GM19395 (cell line): ENCODE results near the gene GPR152.
"Not testable (repeated sequence)": the region's sequence is repeated elsewhere in the genome, so short reads cannot be mapped to it uniquely, and the experiment has no call there.

ENCODE experiments used
- ATAC-seq: cut with Tn5 transposase; IDR thresholded peaks from one replicate; pipeline ENCODE4 v1.9.1; 2021; ENCODE audit warnings: mild to moderate bottlenecking, moderate library complexity; ENCODE audit not compliant: unreplicated experiment

Gene GPR152

DNA sequence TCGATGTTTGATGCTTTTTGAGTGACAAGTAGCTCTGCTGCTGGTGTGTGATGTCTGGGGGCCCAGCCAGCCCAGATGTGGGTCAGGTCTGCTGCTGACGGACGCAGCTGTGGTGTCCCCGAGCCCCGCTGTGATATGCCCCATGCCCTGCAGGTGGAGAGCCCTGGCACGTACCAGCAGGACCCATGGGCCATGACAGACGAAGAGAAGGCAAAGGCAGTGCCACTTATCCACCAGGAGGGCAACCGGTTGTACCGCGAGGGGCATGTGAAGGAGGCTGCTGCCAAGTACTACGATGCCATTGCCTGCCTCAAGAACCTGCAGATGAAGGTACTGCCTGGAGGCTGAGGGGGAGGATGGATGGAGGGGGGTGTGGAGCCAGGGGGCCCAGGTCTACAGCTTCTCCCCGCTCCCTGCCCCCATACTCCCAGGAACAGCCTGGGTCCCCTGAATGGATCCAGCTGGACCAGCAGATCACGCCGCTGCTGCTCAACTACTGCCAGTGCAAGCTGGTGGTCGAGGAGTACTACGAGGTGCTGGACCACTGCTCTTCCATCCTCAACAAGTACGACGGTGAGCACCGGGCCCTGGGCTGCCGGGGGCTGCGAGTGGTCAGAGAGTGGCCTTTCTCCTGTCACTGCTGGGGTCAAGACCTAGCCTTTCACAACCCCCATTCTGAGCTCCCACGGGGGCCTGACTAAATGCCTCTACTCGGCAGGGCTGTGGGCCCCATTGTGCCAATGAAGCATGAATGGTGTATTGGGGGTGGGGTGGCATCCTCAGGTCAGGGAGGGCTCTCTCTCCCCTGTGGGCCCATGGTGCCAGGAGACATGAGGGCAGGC is 37.6 kb upstream of the GPR152 start:
- no peak for ATAC-seq

DNA sequence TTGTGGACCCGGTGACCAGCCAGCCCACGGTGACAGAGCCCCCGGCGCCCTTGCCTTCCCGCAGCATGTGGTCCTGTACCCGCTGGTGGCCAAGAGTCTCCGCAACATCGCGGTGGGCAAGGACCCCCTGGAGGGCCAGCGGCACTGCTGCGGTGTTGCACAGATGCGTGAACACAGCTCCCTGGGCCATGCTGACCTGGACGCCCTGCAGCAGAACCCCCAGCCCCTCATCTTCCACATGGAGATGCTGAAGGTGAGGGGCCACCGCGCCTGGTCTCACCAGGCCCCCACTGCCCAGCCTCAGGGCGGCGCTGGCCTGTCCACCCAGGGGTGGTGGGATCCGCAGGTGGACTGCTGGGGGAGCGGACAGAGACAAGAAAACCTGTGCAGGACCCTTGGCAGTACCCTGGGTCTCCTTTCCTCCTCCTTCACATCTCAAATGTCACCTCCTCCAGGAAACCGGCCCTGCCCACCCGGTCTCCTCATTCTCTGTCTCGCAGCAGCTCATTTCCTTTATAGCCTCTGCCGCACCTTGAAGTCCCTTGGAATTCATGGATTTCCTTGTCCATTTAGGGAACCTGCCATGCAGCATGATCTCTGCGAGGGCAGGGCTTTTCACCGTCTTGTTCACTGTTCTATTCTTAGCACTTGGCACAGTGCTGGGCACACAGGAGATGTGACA is 36.8 kb upstream of the GPR152 start:
- ATAC-seq, result no peak

- ATAC-seq, result no peak
Measured at GRCh38 chr11:67486481-67487195, 34.1 kb upstream of the GPR152 start.

DNA sequence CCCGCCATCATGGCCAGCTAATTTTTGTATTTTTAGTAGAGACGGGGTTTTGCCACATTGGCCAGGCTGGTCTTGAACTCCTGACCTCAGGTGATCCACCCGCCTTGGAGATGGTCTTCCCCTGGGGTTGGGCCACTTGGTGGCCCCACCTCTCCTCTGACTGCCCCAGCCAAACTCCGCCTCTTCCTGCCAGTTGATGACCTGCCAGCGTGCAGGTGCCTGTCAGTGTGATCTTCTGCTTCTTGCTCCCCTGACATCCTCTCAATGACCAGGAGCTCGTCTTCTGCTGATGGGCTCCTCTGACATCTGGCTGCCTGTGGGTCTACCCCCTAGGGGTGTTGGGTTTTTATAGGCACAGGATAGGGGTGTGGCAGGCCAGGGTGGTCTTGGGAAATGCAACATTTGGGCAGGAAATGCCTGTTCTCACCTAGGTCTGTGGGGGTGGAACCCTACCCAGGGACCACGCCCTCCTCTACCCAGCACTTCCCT is 33.4 kb upstream of the GPR152 start:
- not testable (repeated sequence) for ATAC-seq

DNA sequence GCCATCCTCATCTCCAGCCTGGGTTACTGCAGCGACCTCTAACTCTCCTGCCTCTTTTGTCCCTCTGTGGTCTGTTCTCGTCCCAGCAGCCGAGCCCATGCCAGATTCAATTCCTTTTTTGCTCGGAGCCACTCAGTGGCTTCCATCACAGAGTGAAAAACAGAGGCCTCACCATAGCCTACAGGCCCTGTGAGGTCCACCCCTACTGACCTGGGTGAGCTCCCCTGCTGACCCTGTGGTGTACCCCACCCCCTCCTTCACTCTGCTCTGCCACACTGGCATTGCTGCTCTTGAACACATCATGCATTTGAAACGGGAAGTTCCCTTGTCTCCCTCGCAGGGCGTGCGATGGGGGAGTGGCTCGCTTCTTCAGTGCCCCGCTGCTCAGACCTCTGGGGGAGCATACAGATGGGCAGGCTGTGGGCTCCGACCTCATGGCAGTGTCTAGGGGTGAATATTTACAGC is 32.4 kb upstream of the GPR152 start:
- ATAC-seq, result no peak

GRCh38 chr11:67483831-67484665 is 31.5 kb upstream of the GPR152 start:
- no peak for ATAC-seq

- ATAC-seq, result peak; percentile 72
Measured at GRCh38 chr11:67482827-67483798, 30.6 kb upstream of the GPR152 start, which contains the start of gene AIP. Gene AIP (plus strand): TSS chr11:67483026. CDS start chr11:67483159, 133 bp downstream.

DNA sequence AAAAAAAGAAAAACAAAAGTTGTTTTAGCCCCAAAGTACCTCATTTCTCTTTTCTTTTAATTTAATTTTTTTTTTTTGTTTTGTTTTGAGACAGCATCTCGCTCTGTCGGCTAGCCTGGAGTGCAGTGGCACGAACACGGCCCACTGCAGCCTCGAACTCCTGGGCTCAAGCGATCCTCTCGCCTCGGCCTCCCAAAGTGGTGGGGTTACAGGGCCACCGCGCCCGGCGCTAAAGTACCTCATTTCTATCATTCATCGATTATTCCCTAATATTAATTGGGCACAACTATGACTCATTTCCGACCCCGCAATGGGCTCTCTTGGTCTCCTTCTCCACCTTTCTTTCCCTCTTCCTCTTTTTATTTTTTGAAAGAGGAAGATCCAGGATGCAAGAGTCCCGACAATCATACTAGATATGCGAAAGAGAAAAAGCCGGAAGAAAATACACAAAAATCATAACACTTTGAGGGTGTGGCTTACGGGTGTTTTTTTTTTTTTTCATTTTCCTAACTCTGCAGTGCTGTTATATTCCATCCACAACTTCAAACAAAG is 29.8 kb upstream of the GPR152 start:
- peak; percentile 1 for ATAC-seq

GRCh38 chr11:67477344-67478050 is 25.0 kb upstream of the GPR152 start:
- ATAC-seq, result not testable (repeated sequence)

DNA sequence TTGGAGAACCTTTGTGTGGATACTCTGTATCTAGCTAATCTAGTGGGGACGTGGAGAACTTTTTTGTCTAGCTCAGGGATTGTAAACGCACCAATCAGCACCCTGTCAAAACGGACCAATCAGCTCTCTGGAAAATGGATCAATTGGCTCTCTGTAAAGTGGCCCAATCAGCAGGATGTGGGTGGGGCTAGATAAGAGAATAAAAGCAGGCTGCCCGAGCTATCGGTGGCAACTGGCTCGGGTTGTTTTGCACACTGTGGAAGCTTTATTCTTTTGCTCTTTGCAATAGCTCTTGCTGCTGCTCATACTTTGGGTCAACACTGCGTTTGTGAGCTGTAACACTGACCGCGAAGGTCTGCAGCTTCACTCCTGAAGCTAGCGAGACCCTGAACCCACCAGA is 24.2 kb upstream of the GPR152 start:
- not testable (repeated sequence) for ATAC-seq

DNA sequence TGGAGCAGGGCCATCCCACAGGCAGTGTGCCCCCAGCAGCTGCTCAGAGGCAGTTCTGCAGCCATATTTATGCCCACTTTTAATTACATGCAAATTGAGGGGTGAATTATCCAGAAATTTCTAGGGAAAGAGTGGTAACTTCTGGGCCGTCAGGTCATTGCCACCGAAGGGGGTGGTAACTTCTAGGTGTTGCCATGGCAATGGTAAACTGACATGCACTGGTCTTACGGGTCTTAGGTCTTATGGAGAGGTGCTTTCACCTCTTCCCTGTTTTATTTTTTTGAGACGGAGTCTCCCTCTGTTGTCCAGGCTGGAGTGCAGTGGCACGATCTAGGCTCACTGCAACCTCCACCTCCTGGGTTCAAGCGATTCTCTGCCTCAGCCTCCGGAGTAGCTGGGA is 20.4 kb upstream of the GPR152 start:
- ATAC-seq, result no peak

- ATAC-seq, result no peak
Measured at GRCh38 chr11:67470337-67471002, 17.9 kb upstream of the GPR152 start.

DNA sequence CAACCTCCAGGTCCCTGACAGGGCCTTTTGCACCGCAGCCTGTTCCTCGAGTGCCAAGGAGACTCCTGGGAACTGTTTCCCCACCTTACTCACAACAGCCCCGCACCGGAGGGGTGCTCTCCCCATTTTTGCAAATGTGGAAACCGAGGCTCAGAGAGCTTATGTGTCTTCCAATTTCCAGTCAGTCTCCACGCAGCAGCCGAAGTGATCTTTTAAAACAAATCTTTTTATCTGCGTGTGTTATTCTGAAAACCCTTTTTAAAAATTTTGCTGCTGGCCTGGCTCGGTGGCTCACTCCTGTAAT is 16.9 kb upstream of the GPR152 start:
- ATAC-seq, result no peak

- peak; percentile 69 for ATAC-seq
Measured at GRCh38 chr11:67468759-67469507, 16.4 kb upstream of the GPR152 start, which contains the start of gene TMEM134. Gene TMEM134 (minus strand): TSS chr11:67469251. CDS start chr11:67469192, 59 bp downstream.

- no peak for ATAC-seq
Measured at GRCh38 chr11:67468456-67468758, 15.9 kb upstream of the GPR152 start.

GRCh38 chr11:67468056-67468455 is 15.5 kb upstream of the GPR152 start:
- no peak for ATAC-seq
